ENCODE results near the gene MRPL53.
"Not testable (repeated sequence)": the region's sequence is repeated elsewhere in the genome, so short reads cannot be mapped to it uniquely, and the experiment has no call there.

The MRPL53 gene

GRCh38 chr2:74502147-74502719, 29.8 kb upstream of the MRPL53 start:
- DNase-seq, result no peak

GRCh38 chr2:74501335-74502071, 29.0 kb upstream of the MRPL53 start:
- no peak for DNase-seq

- DNase-seq, result no peak
These were observed 28.1 kb upstream of the MRPL53 start for GRCh38 chr2:74500578-74500946.

- no peak for DNase-seq
These were observed 27.6 kb upstream of the MRPL53 start for GRCh38 chr2:74499940-74500577.

GRCh38 chr2:74499267-74499939, 26.9 kb upstream of the MRPL53 start, which contains the start of gene LBX2:
TSS of gene LBX2 (minus strand) at chr2:74499603. CDS start at chr2:74499537, 66 bp downstream.
- DNase-seq, result no peak

GRCh38 chr2:74498500-74499266, 26.2 kb upstream of the MRPL53 start:
- DNase-seq, result peak; percentile 23

GRCh38 chr2:74497777-74498499, 25.5 kb upstream of the MRPL53 start:
- peak; percentile 25 for DNase-seq

- no peak for DNase-seq
These were observed 24.7 kb upstream of the MRPL53 start for GRCh38 chr2:74496997-74497776.

- no peak for DNase-seq
These were observed 23.0 kb upstream of the MRPL53 start for GRCh38 chr2:74495440-74495839.

- no peak for DNase-seq
These were observed 21.1 kb upstream of the MRPL53 start for GRCh38 chr2:74493546-74493945.

- DNase-seq, result no peak
These were observed 19.4 kb upstream of the MRPL53 start for GRCh38 chr2:74491648-74492544.

GRCh38 chr2:74489906-74490305, 17.4 kb upstream of the MRPL53 start:
- no peak for DNase-seq

- no peak for DNase-seq
These were observed 16.4 kb upstream of the MRPL53 start for GRCh38 chr2:74488643-74489481.

- DNase-seq, result no peak
These were observed 13.7 kb upstream of the MRPL53 start for GRCh38 chr2:74486141-74486540.

- DNase-seq, result not testable (repeated sequence)
These were observed 11.2 kb upstream of the MRPL53 start for GRCh38 chr2:74483675-74484164.

GRCh38 chr2:74482801-74483674, 10.6 kb upstream of the MRPL53 start, which contains the start of the genes CCDC142 and TTC31:
TSS of gene CCDC142 (minus strand) at chr2:74482998. CDS start at chr2:74482837, 161 bp downstream.
TSS of gene TTC31 (plus strand) at chr2:74483081. CDS start at chr2:74483096, 15 bp downstream.
- DNase-seq, result peak; percentile 95

GRCh38 chr2:74481961-74482800, 9.7 kb upstream of the MRPL53 start:
- peak; percentile 67 for DNase-seq
